Peyer's patch (tissue), 4 donors: ENCODE data around the gene BECN2.

Experiments used
- POLR2A ChIP-seq, 2 donors: fragments of 450-650 bp; IDR thresholded peaks; one replicate each; pipeline ENCODE4 v1.5.1; 2017; ENCODE audit warnings: antibody characterized with exemption in 2 of 2, mild to moderate bottlenecking in 2 of 2, moderate library complexity in 2 of 2
- TF ChIP-seq, protein P1 (sequence below), 6 experiments: fragments of 450-650 bp in 4 of 6; fragments of 200-600 bp in 2 of 6; sonication (generic) in 1 of 6; IDR thresholded peaks; one replicate each; pipeline ENCODE4 v1.5.1; 2017 to 2019; ENCODE audit warnings: antibody characterized with exemption in 6 of 6, mild to moderate bottlenecking in 3 of 6, moderate library complexity in 1 of 6

DNA sequence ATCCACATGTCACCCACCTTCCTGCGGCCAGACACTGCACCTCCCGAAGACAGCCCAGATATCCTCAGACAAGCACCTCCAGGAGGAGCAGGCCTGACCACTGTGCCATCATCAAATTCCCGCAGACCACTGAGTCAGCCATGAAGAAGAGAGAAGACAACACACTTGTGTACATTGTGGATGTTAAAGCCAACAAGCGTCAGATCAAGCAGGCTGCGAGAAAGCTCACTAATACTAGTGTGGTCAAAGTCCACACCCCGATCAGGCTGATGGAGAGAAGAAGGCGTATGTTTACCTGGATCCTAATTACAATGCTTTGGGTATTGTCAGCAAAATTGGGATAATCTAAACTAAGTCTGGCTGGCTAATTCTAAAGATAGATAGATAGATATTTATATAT, 41.4 kb upstream of the BECN2 start:
- TF ChIP-seq, protein P1, sequence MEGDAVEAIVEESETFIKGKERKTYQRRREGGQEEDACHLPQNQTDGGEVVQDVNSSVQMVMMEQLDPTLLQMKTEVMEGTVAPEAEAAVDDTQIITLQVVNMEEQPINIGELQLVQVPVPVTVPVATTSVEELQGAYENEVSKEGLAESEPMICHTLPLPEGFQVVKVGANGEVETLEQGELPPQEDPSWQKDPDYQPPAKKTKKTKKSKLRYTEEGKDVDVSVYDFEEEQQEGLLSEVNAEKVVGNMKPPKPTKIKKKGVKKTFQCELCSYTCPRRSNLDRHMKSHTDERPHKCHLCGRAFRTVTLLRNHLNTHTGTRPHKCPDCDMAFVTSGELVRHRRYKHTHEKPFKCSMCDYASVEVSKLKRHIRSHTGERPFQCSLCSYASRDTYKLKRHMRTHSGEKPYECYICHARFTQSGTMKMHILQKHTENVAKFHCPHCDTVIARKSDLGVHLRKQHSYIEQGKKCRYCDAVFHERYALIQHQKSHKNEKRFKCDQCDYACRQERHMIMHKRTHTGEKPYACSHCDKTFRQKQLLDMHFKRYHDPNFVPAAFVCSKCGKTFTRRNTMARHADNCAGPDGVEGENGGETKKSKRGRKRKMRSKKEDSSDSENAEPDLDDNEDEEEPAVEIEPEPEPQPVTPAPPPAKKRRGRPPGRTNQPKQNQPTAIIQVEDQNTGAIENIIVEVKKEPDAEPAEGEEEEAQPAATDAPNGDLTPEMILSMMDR (IDR thresholded peaks at IDR 0.05): no peak
- no peak for TF ChIP-seq POLR2A (IDR thresholded peaks at IDR 0.05)
